Right lobe of liver (tissue), 4 donors: ENCODE measurements around the gene PLG.
"Not testable (repeated sequence)": the region's sequence is repeated elsewhere in the genome, so short reads cannot be mapped to it uniquely, and the experiment has no call there.

Experiments used
- CTCF ChIP-seq, 4 donors: fragments of 200-600 bp in 3 of 4; fragments of 450-650 bp in 1 of 4; IDR thresholded peaks; one replicate each; pipeline versions ENCODE4 v1.5.1 to v1.8.0; 2016 to 2022; ENCODE audit warnings: antibody characterized with exemption in 4 of 4, mild to moderate bottlenecking in 2 of 4
- POLR2A ChIP-seq: fragments of 450-650 bp; IDR thresholded peaks from one replicate; pipeline ENCODE4 v1.6.1; 2017; ENCODE audit warnings: antibody characterized with exemption, mild to moderate bottlenecking
- donor health status: DM: no; HTN: no; CAD: no.
- donor health status: DM: no; HTN: no; CAD: no.
- donor health status: DM: no; HTN: yes; CAD: no.

- TF ChIP-seq CTCF (IDR thresholded peaks at IDR 0.05); POLR2A: not testable (repeated sequence)
Observed at GRCh38 chr6:160779095-160779494, 77.1 kb downstream of the PLG start.
